Parathyroid adenoma (tissue), 2 donors: ENCODE results near the gene C20orf202.
A peak's percentile ranks its signal among the peaks of the same experiment; 100 is the strongest.

Experiments used
- H2AFZ ChIP-seq: fragments of 300-600 bp; sonication (generic); one replicate; pipeline ENCODE4 v1.7.0; 2017; ENCODE audit warnings: antibody characterized with exemption, mild to moderate bottlenecking
- H3K27ac ChIP-seq: fragments of 300-600 bp; sonication (generic); one replicate; pipeline ENCODE4 v1.7.0; 2017
- H3K27me3 ChIP-seq: fragments of 300-600 bp; sonication (generic); one replicate; pipeline ENCODE4 v1.7.0; 2017; ENCODE audit warnings: low read length; ENCODE audit not compliant: control insufficient read depth, insufficient read depth
- H3K36me3 ChIP-seq: fragments of 300-600 bp; sonication (generic); one replicate; pipeline ENCODE4 v1.7.0; 2017; ENCODE audit warnings: low read length; ENCODE audit not compliant: control insufficient read depth, insufficient read depth
- H3K4me1 ChIP-seq: fragments of 300-600 bp; sonication (generic); one replicate; pipeline ENCODE4 v1.7.0; 2017; ENCODE audit warnings: control low read depth
- H3K4me2 ChIP-seq: fragments of 300-600 bp; sonication (generic); one replicate; pipeline ENCODE4 v1.7.0; 2017; ENCODE audit warnings: low read length
- H3K4me3 ChIP-seq: fragments of 300-600 bp; sonication (generic); one replicate; pipeline ENCODE4 v1.7.0; 2017; ENCODE audit warnings: low read depth, low read length
- H3K79me2 ChIP-seq: fragments of 300-600 bp; sonication (generic); one replicate; pipeline ENCODE4 v1.7.0; 2017; ENCODE audit warnings: control low read depth
- H3K9ac ChIP-seq: fragments of 300-600 bp; sonication (generic); one replicate; pipeline ENCODE4 v1.7.0; 2017; ENCODE audit warnings: mild to moderate bottlenecking
- H3K9me3 ChIP-seq: fragments of 300-600 bp; sonication (generic); one replicate; pipeline ENCODE4 v1.7.0; 2017; ENCODE audit warnings: low read length; ENCODE audit not compliant: control insufficient read depth
- CTCF ChIP-seq: fragments of 300-600 bp; sonication (generic); IDR thresholded peaks from one replicate; pipeline ENCODE4 v1.7.0; 2017; ENCODE audit warnings: antibody characterized with exemption, mild to moderate bottlenecking
- donor health status: primary hyperparathyroidism.

The C20orf202 gene

GRCh38 chr20:1178623-1179022 is 24.6 kb upstream of the C20orf202 start:
- Histone ChIP-seq H3K79me2 (no peaks in the 10 kb centered on the region), H3K9ac (no peak overlapping the region), H3K4me3 (no peak overlapping the region), H3K9me3 (no peaks in the 10 kb centered on the region), H3K4me2 (no peak overlapping the region), H3K27ac (no peak overlapping the region), H3K4me1 (no peaks in the 10 kb centered on the region), H2AFZ (no peak overlapping the region), H3K36me3 (no peaks in the 10 kb centered on the region), H3K27me3 (no peaks in the 10 kb centered on the region)
- no peak for TF ChIP-seq CTCF

- H3K27ac ChIP-seq, result no peak overlapping the region
- H3K79me2 ChIP-seq, result no peaks in the 10 kb centered on the region
- no peak overlapping the region for H3K4me2 ChIP-seq
- no peaks in the 10 kb centered on the region for H3K9me3 ChIP-seq
- peaks cover 2% of the 10 kb centered on the region for H3K4me1 ChIP-seq
- H3K4me3 ChIP-seq, result no peak overlapping the region
- no peak overlapping the region for H3K9ac ChIP-seq
- no peak overlapping the region for H2AFZ ChIP-seq
- no peaks in the 10 kb centered on the region for H3K27me3 ChIP-seq
- TF ChIP-seq CTCF, result no peak
- no peaks in the 10 kb centered on the region for H3K36me3 ChIP-seq
Measured at GRCh38 chr20:1180949-1181348, 22.3 kb upstream of the C20orf202 start.

- no peaks in the 10 kb centered on the region for H3K9me3 ChIP-seq
- H3K9ac ChIP-seq, result no peak overlapping the region
- no peaks in the 10 kb centered on the region for H3K79me2 ChIP-seq
- no peak overlapping the region for H2AFZ ChIP-seq
- H3K4me3 ChIP-seq, result no peak overlapping the region
- no peak overlapping the region for H3K27ac ChIP-seq
- peaks cover 3% of the 10 kb centered on the region for H3K4me1 ChIP-seq
- no peak overlapping the region for H3K4me2 ChIP-seq
- no peaks in the 10 kb centered on the region for H3K27me3 ChIP-seq
- TF ChIP-seq CTCF, result no peak
- H3K36me3 ChIP-seq, result no peaks in the 10 kb centered on the region
Measured at GRCh38 chr20:1182106-1182505, 21.1 kb upstream of the C20orf202 start.

- TF ChIP-seq CTCF, result no peak
- H3K4me2 ChIP-seq, result no peak overlapping the region
- no peaks in the 10 kb centered on the region for H3K27me3 ChIP-seq
- no peak overlapping the region for H3K4me3 ChIP-seq
- no peaks in the 10 kb centered on the region for H3K79me2 ChIP-seq
- no peak overlapping the region for H3K9ac ChIP-seq
- no peak overlapping the region for H2AFZ ChIP-seq
- H3K4me1 ChIP-seq, result peaks cover 3% of the 10 kb centered on the region
- H3K9me3 ChIP-seq, result no peaks in the 10 kb centered on the region
- H3K36me3 ChIP-seq, result no peaks in the 10 kb centered on the region
- no peak overlapping the region for H3K27ac ChIP-seq
Measured at GRCh38 chr20:1183153-1183552, 20.1 kb upstream of the C20orf202 start.

GRCh38 chr20:1184260-1184637 is 19.0 kb upstream of the C20orf202 start:
- peak overlapping the region; percentile 69 for H2AFZ ChIP-seq
- no peaks in the 10 kb centered on the region for H3K9me3 ChIP-seq
- H3K36me3 ChIP-seq, result no peaks in the 10 kb centered on the region
- H3K4me2 ChIP-seq, result peak overlapping the region; percentile 67
- no peaks in the 10 kb centered on the region for H3K79me2 ChIP-seq
- H3K27ac ChIP-seq, result no peak overlapping the region
- no peaks in the 10 kb centered on the region for H3K27me3 ChIP-seq
- TF ChIP-seq CTCF, result no peak
- H3K4me1 ChIP-seq, result peaks cover 3% of the 10 kb centered on the region
- H3K4me3 ChIP-seq, result peak overlapping the region; percentile 53
- H3K9ac ChIP-seq, result no peak overlapping the region
